NCI-H2196 treated with DMSO at 0.1 percent for 48 hours (cell line): Measurements from ENCODE around the gene PTPN18.
A peak's percentile ranks its signal among the peaks of the same experiment; 100 is the strongest.

Experiments used
- DNase-seq: peaks from one replicate; lab custom pipeline; 2025; ENCODE audit not compliant: unreplicated experiment; lab: John Stamatoyannopoulos, UW

The PTPN18 gene

DNA sequence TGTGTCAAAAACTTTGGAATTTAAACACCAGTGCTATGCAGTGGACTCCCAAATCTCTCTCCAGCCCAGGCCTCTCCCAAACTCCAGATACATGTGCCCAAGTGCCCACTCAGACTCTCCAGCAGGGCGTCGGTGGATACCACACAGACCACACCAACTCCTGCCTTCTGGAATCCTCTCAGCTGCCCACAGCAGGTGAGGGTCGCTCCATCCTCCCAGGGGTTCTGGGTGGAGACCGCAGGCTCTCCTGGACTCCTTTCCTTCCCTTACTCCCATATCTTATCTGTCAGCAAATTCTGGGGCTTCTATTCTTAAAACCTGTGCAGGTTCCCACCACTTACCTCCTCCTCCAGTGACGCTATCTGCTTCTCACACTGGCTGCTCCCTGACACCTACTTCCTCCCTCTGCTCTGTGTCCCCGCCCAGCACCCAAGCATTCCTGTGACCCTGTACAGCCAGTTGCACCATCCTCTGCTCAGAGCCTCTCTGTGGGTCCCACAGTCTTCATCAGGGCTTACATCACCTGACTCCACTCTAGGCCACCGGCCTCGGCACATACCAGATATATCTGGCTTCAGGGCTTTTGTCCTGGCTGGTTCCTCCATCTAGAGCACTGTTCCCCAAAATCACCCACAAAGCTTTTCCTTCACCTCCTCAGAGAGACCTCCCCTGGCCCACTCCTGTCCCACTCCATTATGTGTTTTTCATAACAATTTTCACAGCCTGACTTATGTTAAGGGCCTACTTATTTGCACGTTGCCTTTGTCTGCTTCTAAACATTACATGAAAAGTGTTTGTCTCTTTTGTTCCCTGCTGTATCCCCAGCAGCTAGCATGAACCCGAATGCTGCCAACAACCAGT is 15.7 kb upstream of the PTPN18 start:
- no peak for DNase-seq

DNA sequence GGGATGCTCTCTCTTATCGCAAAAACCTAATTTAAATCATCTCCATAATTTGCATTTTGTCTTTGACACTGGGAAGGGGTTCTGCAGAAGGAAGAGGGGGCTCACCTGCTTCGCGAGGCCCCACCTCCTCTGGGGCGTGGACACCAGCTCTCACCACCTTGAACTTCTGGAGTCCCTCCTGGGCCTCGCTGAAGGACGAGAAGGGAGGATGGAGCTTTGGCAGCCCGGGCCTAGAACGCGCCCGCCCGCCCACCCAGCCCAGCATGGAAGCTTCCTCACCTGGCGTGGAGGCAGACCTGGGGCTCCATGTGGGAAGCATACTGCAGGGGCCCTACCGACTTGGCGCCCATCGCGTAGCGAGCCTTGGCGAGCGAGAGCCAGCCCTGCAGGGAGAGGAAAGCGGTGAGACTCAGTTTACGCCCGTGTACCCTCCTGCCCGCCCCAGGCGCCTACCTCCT is 14.3 kb upstream of the PTPN18 start:
- no peak for DNase-seq

DNA sequence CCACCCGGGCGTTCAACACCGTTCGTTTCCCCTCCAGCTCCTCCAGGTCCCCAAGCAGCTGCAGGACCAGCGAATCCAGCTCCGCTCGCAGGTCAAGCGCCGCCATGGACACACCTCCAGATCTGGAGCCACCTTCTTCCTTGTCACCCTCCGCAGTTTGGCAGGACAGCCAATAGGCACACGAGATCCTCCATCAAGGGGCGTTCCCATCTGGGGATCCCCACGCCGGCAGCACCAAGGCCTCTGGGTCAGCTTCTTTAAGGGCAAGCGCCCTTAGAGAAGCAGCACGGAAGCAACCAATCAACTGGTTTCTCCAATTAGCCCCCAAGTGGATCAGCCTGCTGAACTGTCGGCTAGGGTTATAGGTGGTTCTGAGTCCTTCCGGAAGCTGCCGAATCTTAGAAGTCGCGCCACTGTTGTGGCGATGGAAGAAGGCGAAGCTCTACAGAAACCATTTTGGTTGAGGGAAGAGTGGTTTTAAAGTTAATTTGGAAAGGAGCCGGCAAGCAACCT is 13.8 kb upstream of the PTPN18 start:
- DNase-seq, result peak; percentile 91

DNA sequence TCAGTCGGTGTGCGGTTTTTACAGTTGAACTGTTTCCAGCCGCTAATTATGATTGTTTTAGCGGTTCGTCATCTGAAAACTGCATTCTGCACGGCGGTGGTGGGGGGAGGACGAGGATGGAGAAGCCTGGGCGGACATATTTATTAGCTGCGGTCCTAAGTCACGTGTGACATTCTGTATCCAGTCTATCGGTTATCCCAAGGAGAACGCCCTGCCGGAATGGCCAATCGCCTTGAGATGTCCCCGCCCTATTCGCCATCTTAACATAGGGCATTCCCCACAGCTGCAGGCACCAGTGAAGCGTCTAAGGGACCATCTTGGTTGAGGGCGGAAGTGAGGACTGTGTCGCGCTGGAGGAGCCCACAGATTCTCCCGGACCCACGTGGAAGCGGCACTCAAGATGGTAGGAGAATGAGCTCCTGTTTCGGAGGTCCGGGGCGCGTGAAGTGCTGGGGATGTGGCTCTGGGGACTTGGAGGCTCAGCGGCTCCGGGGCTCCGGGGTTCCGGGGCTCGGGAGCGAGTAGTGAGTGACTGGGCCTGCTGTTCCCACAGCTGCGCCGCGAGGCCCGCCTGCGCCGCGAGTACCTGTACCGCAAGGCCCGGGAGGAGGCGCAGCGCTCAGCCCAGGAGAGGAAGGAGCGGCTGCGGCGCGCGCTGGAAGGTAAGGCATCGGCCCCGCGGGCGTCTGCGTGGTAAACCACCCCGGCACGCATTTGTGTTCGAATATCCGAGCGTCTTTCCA is 13.2 kb upstream of the PTPN18 start, which contains the start of gene IMP4:
Gene IMP4 (plus strand): TSS at position 365 of the 743 bp plus-strand sequence. CDS start 36 bp downstream, at position 401.
- DNase-seq, result peak; percentile 98

DNA sequence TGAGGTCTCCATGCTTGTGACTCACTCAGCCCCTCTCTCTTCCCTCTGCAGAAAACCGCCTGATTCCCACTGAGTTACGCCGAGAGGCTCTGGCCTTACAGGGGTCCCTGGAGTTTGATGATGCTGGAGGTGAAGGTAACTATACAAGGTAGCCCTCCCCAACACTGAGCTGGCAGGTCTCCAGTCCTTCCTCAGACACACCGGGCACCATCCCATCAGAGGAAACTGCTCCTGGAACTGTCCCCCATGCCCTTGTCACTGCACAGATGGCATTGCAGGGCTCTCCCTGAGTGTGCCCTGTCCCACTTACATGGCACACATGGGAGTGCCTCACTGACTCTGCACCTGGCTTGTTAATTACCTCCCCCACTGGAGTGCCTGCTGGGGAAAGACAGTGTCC is 11.3 kb upstream of the PTPN18 start:
- no peak for DNase-seq

DNA sequence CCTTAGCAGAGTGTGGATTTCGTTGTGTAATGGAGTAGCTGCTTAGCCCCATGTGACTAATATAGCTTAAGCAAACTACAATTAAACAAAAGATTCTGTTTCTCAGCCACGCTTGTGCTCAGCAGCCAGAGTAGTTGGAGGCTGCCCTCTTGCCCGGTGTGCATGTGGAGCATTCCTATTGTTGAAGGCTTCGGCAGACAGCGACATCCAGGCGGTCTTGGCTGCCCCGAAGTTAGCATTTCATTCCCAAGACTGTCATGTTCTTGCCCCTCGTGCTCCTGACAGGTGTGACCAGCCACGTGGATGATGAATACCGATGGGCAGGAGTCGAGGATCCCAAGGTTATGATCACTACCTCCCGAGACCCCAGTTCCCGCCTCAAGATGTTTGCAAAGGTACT is 10.8 kb upstream of the PTPN18 start:
- no peak for DNase-seq

DNA sequence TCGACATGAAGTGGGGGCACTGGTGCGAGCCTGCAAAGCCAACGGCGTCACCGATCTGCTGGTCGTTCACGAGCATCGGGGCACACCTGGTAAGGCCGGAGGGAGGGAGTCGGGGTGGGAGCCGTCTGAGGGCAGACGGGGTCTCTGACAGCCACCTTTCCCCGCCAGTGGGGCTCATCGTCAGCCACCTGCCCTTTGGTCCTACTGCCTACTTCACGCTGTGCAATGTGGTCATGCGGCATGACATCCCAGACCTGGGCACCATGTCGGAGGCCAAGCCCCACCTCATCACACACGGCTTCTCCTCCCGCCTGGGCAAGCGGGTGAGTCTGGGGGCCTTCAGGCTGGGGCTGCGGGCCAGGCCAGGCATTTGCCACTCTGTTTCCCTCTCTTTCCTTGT is 10.2 kb upstream of the PTPN18 start:
- DNase-seq, result no peak

DNA sequence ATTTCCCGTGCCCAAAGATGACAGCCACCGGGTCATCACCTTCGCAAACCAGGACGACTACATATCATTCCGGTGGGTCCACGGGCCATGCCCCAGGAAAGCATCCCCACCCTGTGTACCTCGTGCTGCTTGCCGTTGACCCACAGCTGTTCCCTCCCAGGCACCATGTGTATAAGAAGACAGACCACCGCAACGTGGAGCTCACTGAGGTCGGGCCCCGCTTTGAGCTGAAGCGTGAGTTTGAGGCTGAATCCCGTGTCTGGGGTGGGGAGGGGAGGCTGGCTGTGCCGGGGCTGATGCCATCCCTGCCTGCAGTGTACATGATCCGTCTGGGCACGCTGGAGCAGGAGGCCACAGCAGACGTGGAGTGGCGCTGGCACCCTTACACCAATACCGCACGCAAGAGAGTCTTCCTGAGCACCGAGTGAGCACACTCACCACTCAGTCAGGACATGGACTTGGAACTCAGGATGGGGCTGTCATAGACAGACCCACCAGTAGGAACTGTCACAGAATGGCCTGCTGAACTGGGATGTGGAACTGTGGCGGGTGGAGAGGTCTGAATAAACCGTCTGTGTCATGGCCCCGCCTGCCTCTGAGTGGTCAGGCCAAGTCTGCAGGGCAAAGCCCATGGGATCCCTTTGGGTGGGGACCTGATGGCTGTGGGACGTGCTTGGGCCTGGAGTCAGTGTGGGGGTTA is 9.7 kb upstream of the PTPN18 start:
- DNase-seq, result no peak

DNA sequence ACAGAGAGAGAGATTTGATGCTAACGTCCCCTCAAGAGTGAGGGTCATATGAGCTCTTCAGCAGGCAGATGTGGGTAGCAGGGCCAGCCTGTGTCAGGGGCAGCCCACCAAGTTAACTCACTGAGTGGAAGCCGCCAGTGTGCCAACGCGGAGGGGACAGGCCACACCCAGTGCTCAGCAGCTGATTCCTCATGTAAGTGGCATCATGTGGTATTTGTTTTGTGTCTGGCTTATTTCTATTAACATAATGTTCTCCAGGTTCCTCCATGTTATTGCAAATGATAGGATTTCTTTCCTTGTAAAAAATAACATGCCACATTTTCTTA is 9.2 kb upstream of the PTPN18 start:
- DNase-seq, result no peak

DNA sequence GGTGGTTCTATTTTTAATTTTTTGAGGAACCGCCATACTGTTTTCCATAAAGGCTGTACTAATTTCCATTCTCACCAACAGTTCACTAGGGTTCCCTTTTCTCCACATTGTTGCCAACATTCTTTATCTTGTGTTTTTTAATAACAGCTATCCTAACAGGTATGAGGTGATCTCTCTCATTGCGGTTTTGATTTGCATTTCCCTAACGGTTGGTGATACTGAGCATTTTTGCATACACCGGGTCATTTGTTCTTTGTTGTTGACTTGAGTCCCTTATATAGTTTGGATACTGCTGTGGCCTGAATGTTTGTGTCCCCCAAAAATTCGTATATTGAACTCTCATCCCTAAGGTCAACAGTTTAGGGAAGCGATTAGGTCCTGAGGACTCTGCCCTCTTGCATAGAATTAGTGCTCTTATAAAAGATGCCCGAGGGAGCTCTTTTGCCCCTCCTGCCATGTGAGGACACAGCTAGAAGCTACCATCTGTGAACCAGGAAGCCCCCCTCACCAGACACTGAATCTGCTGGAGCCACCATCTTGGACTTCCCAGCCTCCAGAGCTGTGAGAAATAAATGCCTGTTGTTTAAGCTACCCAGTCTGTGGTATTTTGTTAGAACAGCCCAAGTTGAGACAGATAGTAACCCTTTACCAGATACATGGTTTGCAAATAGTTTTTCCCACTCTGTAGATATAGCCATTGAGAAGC is 8.5 kb upstream of the PTPN18 start:
- no peak for DNase-seq

DNA sequence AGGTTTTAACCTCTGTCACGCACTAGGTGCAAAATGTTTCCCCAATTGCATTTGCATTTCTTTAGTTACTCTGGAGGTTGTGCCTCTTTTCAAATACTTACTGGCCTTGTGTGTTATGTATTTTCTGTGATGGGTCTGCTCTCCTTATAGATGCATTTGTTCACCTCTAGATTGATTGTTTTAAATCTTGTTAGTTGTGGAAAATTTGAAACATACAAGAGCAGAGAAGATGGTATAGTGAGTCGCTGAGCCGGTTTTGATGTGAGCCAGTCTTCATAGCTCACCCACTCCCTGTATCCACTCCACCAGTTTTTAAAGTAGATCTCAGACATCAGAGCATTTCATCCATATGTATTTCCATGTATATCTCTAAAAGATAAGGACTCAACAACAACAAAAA is 6.7 kb upstream of the PTPN18 start:
- DNase-seq, result no peak

DNA sequence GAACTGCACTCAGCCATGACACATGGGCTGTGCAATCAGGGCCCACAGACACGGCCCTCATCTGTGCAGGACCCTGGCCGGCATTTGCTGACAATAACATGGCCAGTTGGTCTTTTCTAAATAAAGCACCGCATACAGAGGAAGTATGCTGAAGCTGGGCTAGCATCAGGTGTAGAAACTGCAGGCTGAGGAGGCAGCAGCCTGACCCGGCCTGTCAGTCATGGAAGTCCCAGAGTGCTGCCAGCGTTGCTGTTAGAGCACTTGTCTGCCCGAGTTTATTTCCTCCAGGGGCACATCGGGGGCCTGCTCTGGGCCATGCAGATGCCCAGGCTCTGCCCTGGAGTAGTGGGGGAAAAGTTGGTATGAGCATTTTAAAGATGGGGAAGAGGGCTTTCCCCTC is 4.1 kb upstream of the PTPN18 start:
- no peak for DNase-seq

DNA sequence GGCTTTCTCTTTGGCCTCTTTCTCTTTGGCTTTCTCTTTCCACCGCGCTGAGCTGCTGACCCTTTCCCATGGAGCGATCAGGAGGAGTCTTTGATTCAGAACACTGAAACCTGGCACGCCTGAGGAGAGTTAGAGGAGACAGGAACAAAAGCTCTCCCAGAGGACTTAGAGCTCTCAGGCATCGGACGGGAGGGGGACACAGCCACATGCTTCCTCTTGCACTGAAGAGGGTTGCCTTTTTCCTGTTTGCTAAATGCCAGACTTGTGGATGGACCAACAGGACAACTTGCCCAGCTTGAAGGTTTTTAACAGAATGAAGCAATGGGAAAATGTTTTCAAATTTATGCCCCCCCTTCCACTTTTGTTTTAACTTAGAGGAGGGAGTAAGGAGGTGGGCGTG is 3.6 kb upstream of the PTPN18 start:
- no peak for DNase-seq

DNA sequence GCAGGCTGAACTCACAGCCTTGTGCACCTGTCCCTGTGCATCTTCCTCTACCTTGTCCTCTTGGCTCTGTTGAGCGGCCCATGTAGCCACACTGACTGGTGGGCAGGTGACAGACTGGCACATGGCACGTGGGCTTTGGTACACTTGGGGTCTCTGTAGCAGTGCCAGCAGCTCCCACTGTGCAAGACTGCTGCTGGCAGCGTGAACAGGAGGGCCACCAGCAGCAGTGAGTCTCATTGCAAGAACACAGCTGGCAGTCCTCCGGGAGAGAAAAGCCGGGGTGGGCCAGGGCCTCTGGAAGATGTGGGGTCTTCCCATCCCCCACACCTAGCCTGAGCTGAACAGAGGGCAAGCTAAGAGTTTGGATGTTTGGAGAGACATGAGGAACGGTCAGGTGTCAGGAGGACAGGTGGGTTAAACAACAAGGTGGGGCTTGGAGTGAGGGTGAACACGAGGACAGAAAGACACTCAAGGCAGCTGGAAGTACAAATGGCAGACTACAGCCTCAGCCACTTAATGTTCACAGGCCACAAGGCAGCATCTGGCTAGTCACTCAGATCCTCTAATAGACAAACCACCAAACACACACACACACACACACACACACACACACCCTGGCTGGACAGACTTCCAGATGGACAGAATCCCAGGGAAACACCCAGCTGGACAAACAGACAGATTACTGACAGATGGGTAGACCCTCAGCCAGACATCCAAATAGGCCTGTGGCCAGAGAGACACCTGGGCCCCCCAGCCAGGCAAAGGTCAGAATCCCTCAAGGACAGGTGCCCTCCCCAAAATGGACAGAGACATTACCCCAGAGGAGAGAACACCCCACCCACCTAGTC is 2.3 kb upstream of the PTPN18 start:
- no peak for DNase-seq

DNA sequence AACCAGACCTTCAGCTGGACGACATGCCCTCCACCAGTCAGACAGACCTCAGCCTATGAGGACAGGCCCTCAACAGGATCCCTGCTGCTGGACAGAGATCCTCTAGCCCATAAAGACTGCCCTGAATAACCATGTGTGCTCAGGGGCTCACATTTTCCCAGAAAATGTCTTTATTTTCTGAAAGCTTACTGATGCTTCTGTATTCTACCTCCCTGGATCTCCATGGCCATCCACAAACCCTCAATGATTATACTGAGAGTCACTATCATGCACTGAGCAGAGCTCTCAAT is 1.8 kb upstream of the PTPN18 start:
- DNase-seq, result no peak

DNA sequence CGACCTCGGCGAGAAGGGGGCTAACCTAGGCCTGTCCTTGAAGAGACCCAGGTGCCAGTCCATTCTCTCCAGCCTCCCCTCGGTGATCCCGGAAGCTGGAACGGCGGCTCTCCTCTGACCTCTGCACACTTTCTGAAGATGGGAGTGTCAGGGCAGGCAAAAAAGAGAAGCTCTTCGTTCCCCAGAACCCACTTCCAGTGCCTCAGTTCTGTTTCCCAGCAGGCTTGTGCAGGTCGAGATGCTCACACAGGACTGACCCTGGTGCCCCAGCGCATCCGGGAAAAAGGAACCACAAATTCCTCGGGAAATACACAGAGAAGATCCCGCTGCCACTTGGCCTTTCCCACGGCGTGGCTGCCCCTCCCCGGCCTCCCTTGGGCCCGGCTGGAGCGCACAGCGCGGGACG is 681 bp upstream of the PTPN18 start:
- no peak for DNase-seq

DNA sequence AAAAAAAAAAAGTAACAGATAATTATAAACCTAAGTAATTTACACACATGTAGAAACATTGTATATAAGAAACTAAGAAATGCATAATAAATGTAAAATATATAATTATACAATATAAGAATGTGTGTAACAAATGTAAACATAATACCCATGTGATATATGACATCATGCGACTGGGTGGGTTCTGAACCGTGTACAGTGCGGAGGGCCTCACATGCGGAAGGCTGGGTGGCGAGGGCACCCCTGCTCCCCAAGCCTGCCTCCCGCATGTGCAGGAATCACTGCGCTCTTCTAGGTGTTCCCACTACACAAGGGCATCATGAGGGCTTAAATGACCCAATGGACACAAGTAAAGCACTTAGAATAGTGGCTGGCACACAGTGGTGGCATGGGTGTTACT is 2.0 kb downstream of the PTPN18 start:
- no peak for DNase-seq

DNA sequence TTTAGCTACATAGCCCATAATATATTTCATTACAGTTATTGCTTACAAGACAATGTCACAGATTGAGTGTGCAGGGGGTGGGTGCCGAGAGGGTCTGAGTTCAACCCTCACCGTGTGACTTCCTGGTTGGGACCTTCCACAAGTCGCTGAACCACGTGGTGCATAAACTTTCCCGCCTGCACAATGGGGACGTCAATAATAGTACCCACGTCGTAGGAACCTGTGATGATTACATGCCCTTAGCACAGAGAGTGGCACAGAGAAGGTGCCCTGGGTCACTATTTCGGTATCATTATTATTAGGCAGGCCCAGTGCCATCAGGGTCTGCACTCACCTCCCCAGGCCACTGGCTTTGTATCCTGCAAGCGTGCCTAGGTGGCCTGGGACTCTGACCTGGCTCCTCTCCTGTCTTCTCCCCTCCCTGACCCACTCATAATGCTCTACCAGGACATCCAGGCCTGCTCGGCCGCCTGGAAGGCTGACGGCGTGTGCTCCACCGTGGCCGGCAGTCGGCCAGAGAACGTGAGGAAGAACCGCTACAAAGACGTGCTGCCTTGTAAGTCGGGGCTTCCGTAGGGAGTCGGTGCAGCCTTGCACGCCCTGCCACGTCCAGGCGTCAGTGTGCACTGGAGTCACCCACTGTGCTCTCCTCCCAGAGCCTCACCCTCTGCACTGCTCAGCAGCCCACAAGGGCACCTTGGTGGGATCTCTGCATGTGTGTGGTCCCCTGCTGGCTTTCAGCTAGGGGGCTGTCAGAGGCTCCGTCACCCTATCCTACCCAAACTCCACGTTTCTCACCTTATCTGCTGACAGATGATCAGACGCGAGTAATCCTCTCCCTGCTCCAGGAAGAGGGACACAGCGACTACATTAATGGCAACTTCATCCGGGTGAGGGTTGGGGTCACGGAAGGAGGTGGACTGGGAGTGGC is 2.8 kb downstream of the PTPN18 start:
- DNase-seq, result no peak

DNA sequence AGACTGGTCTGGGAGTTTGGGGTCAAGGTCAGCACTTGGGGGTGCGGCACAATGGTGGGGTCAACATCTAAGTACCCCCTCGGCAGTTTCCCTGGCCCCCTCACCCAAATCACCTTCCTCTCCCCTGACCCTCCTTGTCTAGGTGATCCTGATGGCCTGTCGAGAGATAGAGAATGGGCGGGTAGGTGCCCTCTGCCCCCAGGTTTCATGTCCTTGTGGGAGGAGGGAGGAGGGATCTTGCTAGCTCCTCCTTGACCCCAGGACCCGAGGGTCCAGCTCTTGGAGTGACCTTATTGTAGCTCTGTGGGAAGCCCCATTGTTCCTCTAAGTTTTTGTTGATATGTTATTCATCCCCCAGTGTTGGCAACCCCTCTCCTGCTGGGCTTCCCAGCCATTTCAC is 3.6 kb downstream of the PTPN18 start:
- DNase-seq, result no peak
